CD4-positive, alpha-beta T cell treated with Interferon alpha-2 for 1 hour (primary cell): ENCODE data around the gene ALDH1L1.
"Not testable (repeated sequence)": the region's sequence is repeated elsewhere in the genome, so short reads cannot be mapped to it uniquely, and the experiment has no call there.

Experiments
- DNase-seq, 2 donors: peaks; one replicate each; pipeline ENCODE4 v3.0.0-alpha.2; 2020 to 2022

ALDH1L1 gene

GRCh38 chr3:126078866-126079265 is 101.5 kb downstream of the ALDH1L1 start:
- DNase-seq: no peak

- no peak for DNase-seq
These were observed 102.6 kb downstream of the ALDH1L1 start for GRCh38 chr3:126077754-126078153.

- no peak for DNase-seq
These were observed 104.2 kb downstream of the ALDH1L1 start for GRCh38 chr3:126076140-126076539.

- no peak for DNase-seq
These were observed 110.2 kb downstream of the ALDH1L1 start for GRCh38 chr3:126070146-126070545.

GRCh38 chr3:126067959-126068358 is 112.4 kb downstream of the ALDH1L1 start:
- DNase-seq: no peak

GRCh38 chr3:126066676-126067075 is 113.7 kb downstream of the ALDH1L1 start:
- not testable (repeated sequence) for DNase-seq

GRCh38 chr3:126065876-126066275 is 114.5 kb downstream of the ALDH1L1 start:
- no peak for DNase-seq

GRCh38 chr3:126064627-126065258 is 115.6 kb downstream of the ALDH1L1 start:
- no peak for DNase-seq

GRCh38 chr3:126063358-126063965 is 116.9 kb downstream of the ALDH1L1 start:
- no peak for DNase-seq

- no peak for DNase-seq
These were observed 118.9 kb downstream of the ALDH1L1 start for GRCh38 chr3:126061301-126062032.

GRCh38 chr3:126060613-126061145 is 119.7 kb downstream of the ALDH1L1 start:
- DNase-seq: no peak

GRCh38 chr3:126058666-126059065 is 121.7 kb downstream of the ALDH1L1 start:
- DNase-seq: no peak

GRCh38 chr3:126057936-126058335 is 122.5 kb downstream of the ALDH1L1 start:
- no peak for DNase-seq

- DNase-seq: no peak
These were observed 122.9 kb downstream of the ALDH1L1 start for GRCh38 chr3:126057501-126057819.

- DNase-seq: no peak
These were observed 123.5 kb downstream of the ALDH1L1 start for GRCh38 chr3:126056681-126057500.

GRCh38 chr3:126056088-126056487 is 124.3 kb downstream of the ALDH1L1 start:
- no peak for DNase-seq

- DNase-seq: no peak
These were observed 125.5 kb downstream of the ALDH1L1 start for GRCh38 chr3:126054870-126055269.

- DNase-seq: no peak
These were observed 126.3 kb downstream of the ALDH1L1 start for GRCh38 chr3:126053949-126054569.
